PC-3 (cell line): ENCODE results near the gene RNF175. TPM values are rescaled to one million over a fixed set of nuclear protein-coding genes. Genes with fewer than 3 reads are reported as not detected.

Source experiments
- ATAC-seq: fragments of 200-7000 bp; cut with Tn5 transposase; 2 replicates; pipeline ENCODE4 v1.9.1; 2020; ENCODE audit warnings: mild to moderate bottlenecking, moderate library complexity
- BruUV-seq: library from RNA; stranded (reverse); fragments of 400-500 nt; replicated peaks from 2 replicates; lab custom pipeline; 2021; lab: Mats Ljungman, UMichigan
- CTCF ChIA-PET: fragments of 300-600 bp; sonication (Branson Sonifier 250); formaldehyde crosslinking; loops from one replicate; lab custom pipeline; 2022; ENCODE audit warnings: antibody characterized with exemption; lab: Charles Lee
- POLR2A ChIA-PET: fragments of 300-600 bp; sonication (Branson Sonifier 250); formaldehyde crosslinking; loops from one replicate; lab custom pipeline; 2022; ENCODE audit warnings: antibody characterized with exemption; ENCODE audit not compliant: unreplicated experiment; lab: Charles Lee
- DNase-seq: peaks from one replicate; pipeline ENCODE4 v3.0.0-alpha.2; 2015
- H2AFZ ChIP-seq: fragments of 300-600 bp; sonication (generic); 2 replicates; pipeline ENCODE4 v1.6.0; 2016; ENCODE audit warnings: antibody characterized with exemption, low read length
- H3F3A ChIP-seq: fragments of 300-600 bp; sonication (generic); one replicate; pipeline ENCODE4 v1.6.0; 2017; ENCODE audit warnings: antibody characterized with exemption, low read length, control low read depth, mild to moderate bottlenecking; ENCODE audit not compliant: unreplicated experiment
- H3K27ac ChIP-seq: fragments of 300-600 bp; sonication (generic); 2 replicates; pipeline ENCODE4 v1.5.1; 2016; ENCODE audit warnings: mild to moderate bottlenecking, low read length
- H3K27me3 ChIP-seq: fragments of 300-600 bp; sonication (generic); 2 replicates; pipeline ENCODE4 v1.6.1; 2016; ENCODE audit warnings: low read length, mixed read lengths
- H3K36me3 ChIP-seq: fragments of 300-600 bp; sonication (generic); 2 replicates; pipeline ENCODE4 v1.6.1; 2016; ENCODE audit warnings: low read depth, mixed run types, low read length, mixed read lengths
- H3K4me1 ChIP-seq: fragments of 300-600 bp; sonication (generic); 2 replicates; pipeline ENCODE4 v1.5.1; 2016; ENCODE audit warnings: low read length; ENCODE audit not compliant: insufficient read depth
- H3K4me2 ChIP-seq: fragments of 300-600 bp; sonication (generic); 2 replicates; pipeline ENCODE4 v1.6.0; 2016; ENCODE audit warnings: low read length
- H3K4me3 ChIP-seq: fragments of 300-600 bp; sonication (generic); 2 replicates; pipeline ENCODE4 v1.5.1; 2016; ENCODE audit warnings: mild to moderate bottlenecking, low read length, mixed read lengths
- H3K79me2 ChIP-seq: fragments of 300-600 bp; sonication (generic); 2 replicates; pipeline ENCODE4 v1.6.1; 2017; ENCODE audit warnings: low read length, mixed read lengths
- H3K9ac ChIP-seq: fragments of 300-600 bp; sonication (generic); 2 replicates; pipeline ENCODE4 v1.6.0; 2016; ENCODE audit warnings: mild to moderate bottlenecking, low read length
- H3K9me2 ChIP-seq: fragments of 300-600 bp; sonication (generic); replicated peaks from 2 replicates; pipeline ENCODE4 v1.6.1; 2016; ENCODE audit warnings: mixed run types, low read length, mixed read lengths
- H3K9me3 ChIP-seq: fragments of 300-600 bp; sonication (generic); 2 replicates; pipeline ENCODE4 v1.6.1; 2016; ENCODE audit warnings: low read length, mixed read lengths
- H4K20me1 ChIP-seq: fragments of 300-600 bp; sonication (generic); 2 replicates; pipeline ENCODE4 v1.6.1; 2016; ENCODE audit warnings: low read length, mixed read lengths
- CTCF ChIP-seq: fragments of 300-600 bp; sonication (generic); conservative IDR thresholded peaks from 2 replicates; pipeline ENCODE4 v1.5.1; 2017; ENCODE audit warnings: antibody characterized with exemption, low read depth, mild to moderate bottlenecking, low read length
- EZH2 ChIP-seq: fragments of 300-600 bp; sonication (generic); IDR thresholded peaks from one replicate; pipeline ENCODE4 v1.6.1; 2017; ENCODE audit warnings: antibody characterized with exemption, mild to moderate bottlenecking, low read length; ENCODE audit not compliant: unreplicated experiment
- EZH2phosphoT487 ChIP-seq: fragments of 300-600 bp; sonication (generic); IDR thresholded peaks from 2 replicates; pipeline ENCODE4 v1.6.1; 2018; ENCODE audit warnings: mild to moderate bottlenecking, antibody characterized with exemption, low read length, borderline replicate concordance
- intact Hi-C: fragments of 100-400 bp; cut with micrococcal nuclease; formaldehyde crosslinking; loops from 2 replicates; pipeline ENCODE4 v1.9.0; 2023
- total RNA-seq: library from RNA; depleted of rRNA; stranded (reverse); fragments of >200 nt; gene quantifications from 2 replicates; pipeline ENCODE4 v1.2.3, GENCODE V29; 2014

RNF175 gene
- total RNA-seq, 1 experiment from 2014 or later = not detected

- Histone ChIP-seq H3K27ac (no peak overlapping the region), H3K9me2 (no peaks in the 10 kb centered on the region), H3F3A (no peaks in the 10 kb centered on the region), H3K9ac (no peak overlapping the region), H3K4me3 (no peak overlapping the region), H3K79me2 (no peaks in the 10 kb centered on the region), H3K4me2 (no peak overlapping the region), H3K4me1 (no peaks in the 10 kb centered on the region), H4K20me1 (no peaks in the 10 kb centered on the region), H3K36me3 (no peaks in the 10 kb centered on the region), H3K9me3 (no peaks in the 10 kb centered on the region), H2AFZ (no peak overlapping the region), H3K27me3 (peaks cover 3% of the 10 kb centered on the region; the same call in 1 of the 2 replicates)
- ATAC-seq = no peak
- CTCF ChIA-PET = no interaction called here
- POLR2A ChIA-PET = no interaction called here
- DNase-seq = no peak
- no TSS peak for BruUV-seq
- TF ChIP-seq EZH2 (no peak), EZH2phosphoT487 (no peak), CTCF (no peak)
- intact Hi-C loops = no loop called here
These were observed 5.0 kb upstream of the RNF175 start for GRCh38 chr4:153764601-153765368.

- CTCF ChIA-PET = no interaction called here
- intact Hi-C loops = no loop called here
These were observed 3.6 kb upstream of the RNF175 start for GRCh38 chr4:153763404-153763803.

More at GRCh38 chr4:153763404-153763803, 3.6 kb upstream of the RNF175 start:
- H4K20me1 ChIP-seq = no peaks in the 10 kb centered on the region
- POLR2A ChIA-PET = no interaction called here
- H3K9me3 ChIP-seq = no peaks in the 10 kb centered on the region
- H3K4me2 ChIP-seq = no peak overlapping the region
- no peaks in the 10 kb centered on the region for H3K36me3 ChIP-seq
- no peak overlapping the region for H3K27ac ChIP-seq
- no peaks in the 10 kb centered on the region for H3K4me1 ChIP-seq
- peak; percentile 56 for TF ChIP-seq CTCF
- no peak for TF ChIP-seq EZH2phosphoT487
- no peak for TF ChIP-seq EZH2
- no peak for ATAC-seq
- no peaks in the 10 kb centered on the region for H3K79me2 ChIP-seq
- H2AFZ ChIP-seq = no peak overlapping the region
- H3K27me3 ChIP-seq = peaks cover 3% of the 10 kb centered on the region; the same call in 1 of the 2 replicates
- BruUV-seq = no TSS peak
- H3K9ac ChIP-seq = no peak overlapping the region
- H3F3A ChIP-seq = no peaks in the 10 kb centered on the region
- H3K4me3 ChIP-seq = no peak overlapping the region
- peak; percentile 32 for DNase-seq
- H3K9me2 ChIP-seq = no peaks in the 10 kb centered on the region
